ENCODE results near the gene ELAPOR2.
A peak's percentile ranks its signal among the peaks of the same experiment; 100 is the strongest.
"Not testable (repeated sequence)": the region's sequence is repeated elsewhere in the genome, so short reads cannot be mapped to it uniquely, and the experiment has no call there.

Gene ELAPOR2, protein sequence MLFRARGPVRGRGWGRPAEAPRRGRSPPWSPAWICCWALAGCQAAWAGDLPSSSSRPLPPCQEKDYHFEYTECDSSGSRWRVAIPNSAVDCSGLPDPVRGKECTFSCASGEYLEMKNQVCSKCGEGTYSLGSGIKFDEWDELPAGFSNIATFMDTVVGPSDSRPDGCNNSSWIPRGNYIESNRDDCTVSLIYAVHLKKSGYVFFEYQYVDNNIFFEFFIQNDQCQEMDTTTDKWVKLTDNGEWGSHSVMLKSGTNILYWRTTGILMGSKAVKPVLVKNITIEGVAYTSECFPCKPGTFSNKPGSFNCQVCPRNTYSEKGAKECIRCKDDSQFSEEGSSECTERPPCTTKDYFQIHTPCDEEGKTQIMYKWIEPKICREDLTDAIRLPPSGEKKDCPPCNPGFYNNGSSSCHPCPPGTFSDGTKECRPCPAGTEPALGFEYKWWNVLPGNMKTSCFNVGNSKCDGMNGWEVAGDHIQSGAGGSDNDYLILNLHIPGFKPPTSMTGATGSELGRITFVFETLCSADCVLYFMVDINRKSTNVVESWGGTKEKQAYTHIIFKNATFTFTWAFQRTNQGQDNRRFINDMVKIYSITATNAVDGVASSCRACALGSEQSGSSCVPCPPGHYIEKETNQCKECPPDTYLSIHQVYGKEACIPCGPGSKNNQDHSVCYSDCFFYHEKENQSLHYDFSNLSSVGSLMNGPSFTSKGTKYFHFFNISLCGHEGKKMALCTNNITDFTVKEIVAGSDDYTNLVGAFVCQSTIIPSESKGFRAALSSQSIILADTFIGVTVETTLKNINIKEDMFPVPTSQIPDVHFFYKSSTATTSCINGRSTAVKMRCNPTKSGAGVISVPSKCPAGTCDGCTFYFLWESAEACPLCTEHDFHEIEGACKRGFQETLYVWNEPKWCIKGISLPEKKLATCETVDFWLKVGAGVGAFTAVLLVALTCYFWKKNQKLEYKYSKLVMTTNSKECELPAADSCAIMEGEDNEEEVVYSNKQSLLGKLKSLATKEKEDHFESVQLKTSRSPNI

DNA sequence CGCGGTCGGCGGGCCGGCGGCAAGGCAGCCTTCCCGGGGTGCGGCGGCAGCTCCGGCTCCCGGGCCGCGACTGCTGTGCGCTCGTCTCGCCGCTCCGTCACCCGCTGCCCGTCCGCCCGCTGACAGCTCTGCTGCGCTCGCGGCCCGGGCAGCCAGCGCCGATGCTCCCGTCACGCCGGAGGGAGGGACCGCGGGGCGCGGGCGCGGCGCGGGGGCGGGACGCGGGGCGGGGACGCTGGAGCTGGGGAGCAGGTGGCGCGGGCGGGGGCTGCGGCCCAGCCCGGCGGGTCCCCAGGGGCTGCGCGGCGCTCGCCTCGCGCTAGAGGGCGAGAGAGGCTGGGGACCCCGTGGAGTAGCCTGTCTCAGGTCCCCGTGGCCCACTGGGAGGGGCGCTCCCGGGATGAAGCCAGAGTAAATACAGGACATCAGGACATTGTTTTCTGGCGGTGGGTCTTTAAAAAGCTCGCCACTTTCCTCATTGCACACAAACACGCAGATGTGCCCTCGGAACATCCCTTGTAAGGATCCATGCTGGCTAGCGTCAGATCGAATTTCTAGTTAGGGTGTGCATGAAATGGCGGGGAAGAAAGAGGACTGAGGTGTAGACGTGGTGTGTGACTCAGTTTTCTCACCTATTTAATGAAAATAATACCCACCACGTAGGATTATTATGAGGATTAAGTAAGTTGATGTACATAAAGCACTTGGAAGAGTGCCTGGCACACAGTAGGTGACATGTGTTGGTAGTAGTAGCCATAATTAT, at the start of gene ELAPOR2:
Gene ELAPOR2 (minus strand): TSS at position 130 of the 763 bp plus-strand sequence. CDS start 141 bp downstream, outside the sequence.
- TF ChIP-seq, protein P1, sequence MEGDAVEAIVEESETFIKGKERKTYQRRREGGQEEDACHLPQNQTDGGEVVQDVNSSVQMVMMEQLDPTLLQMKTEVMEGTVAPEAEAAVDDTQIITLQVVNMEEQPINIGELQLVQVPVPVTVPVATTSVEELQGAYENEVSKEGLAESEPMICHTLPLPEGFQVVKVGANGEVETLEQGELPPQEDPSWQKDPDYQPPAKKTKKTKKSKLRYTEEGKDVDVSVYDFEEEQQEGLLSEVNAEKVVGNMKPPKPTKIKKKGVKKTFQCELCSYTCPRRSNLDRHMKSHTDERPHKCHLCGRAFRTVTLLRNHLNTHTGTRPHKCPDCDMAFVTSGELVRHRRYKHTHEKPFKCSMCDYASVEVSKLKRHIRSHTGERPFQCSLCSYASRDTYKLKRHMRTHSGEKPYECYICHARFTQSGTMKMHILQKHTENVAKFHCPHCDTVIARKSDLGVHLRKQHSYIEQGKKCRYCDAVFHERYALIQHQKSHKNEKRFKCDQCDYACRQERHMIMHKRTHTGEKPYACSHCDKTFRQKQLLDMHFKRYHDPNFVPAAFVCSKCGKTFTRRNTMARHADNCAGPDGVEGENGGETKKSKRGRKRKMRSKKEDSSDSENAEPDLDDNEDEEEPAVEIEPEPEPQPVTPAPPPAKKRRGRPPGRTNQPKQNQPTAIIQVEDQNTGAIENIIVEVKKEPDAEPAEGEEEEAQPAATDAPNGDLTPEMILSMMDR (IDR thresholded peaks at IDR 0.05; ENCODE audit: low read depth, low read length, missing control alignments) = peak; percentile 14
- DNase-seq (ENCODE audit: extremely low read depth, low read depth) = no peak
- peak within 1 kb of the TSS; percentile 39 for H3K4me3 ChIP-seq (replicated peaks; ENCODE audit: low read depth, low read length)

DNA sequence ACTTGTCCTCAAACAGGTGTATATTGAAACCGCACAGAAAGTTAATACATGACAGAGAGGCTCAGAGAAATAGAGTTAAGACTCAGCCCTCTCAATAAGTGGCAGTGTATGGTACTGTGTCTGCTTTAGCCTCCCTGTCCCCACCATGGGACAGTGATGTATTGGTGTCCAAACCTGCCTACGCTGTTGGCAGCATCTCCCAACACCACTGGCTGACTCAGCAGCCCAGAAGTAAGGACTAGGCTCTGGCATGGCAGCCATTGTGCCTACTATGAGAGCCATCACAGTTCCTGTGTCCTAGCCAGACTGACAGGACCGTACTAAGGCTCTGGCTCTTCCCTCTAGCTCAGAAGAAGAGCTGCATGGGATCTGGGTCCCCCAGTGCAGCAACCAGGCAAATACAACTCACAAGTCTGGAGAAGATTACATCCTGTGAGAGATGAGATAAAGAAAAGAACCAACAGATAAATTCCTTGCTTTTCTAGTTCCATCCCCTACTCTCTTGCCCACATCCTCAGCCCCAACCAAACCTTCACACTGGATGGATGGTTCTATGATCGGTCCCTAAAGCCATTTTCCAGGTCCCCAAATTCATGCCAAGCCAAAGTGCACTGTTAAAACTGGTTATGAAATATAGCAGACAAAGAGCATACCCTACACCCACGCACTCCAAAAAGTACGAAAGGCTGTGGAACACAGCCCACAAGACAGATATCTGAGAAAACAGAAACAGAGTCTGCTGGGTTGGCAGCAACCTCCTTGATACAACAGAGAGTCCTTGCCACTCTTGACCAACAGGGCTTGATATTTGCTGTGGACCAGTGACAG, 48.7 kb upstream of the ELAPOR2 start:
- TF ChIP-seq, protein P1 (IDR thresholded peaks at IDR 0.05; ENCODE audit: low read depth, low read length, missing control alignments) = no peak
- DNase-seq (ENCODE audit: extremely low read depth, low read depth) = no peak
- no peak overlapping the region for H3K4me3 ChIP-seq (replicated peaks; ENCODE audit: low read depth, low read length)

DNA sequence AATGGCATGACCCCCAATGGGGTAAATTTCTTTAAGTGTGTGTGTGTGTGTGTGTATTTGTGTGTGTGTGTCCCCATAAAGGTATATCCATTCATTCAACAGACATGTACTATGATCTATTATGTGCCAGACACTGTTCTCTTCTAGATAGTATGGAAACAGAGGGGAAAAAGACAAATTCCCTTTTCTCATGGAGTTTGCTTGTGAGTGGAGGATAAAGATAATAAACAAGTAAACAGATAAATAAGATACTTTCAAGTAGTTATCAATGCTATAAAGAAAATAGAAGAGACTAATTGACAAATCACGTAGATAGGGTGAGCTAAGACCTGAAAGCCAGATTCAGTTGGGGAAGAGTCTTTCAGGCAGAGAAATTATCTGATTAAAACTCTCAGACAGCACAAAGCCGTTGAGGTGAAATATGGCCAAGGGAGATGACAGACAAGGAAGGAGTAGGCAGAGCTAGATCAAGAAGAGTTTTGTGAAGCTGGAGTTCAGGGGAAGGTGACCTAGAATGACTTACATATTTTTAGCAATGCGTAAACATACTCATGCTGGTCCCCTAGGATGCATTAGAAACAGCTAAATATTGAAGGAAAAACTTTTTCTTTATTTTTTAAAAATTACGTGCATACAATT, 47.6 kb upstream of the ELAPOR2 start:
- TF ChIP-seq, protein P1 (IDR thresholded peaks at IDR 0.05; ENCODE audit: low read depth, low read length, missing control alignments) = no peak
- H3K4me3 ChIP-seq (replicated peaks; ENCODE audit: low read depth, low read length) = no peak overlapping the region
- DNase-seq (ENCODE audit: extremely low read depth, low read depth) = no peak

DNA sequence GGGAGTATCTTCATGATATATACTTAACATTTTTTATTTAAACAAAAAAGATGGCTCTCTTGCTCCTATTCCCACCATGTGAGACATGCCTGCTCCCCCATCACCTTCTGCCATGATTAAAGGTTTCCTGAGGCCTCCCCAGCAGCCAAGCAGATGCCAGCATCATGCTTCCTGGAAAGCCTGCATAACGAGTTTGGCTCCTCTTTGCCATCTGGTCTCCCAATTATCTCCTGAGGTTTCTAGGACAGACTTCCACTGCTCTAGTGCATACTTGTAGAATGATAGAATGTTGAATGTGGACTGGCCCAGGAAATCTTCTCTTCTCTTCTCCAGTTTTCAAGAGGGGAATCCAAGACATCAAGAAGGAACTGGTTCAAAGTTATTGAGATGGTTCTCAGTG, 45.9 kb upstream of the ELAPOR2 start:
- TF ChIP-seq, protein P1 (IDR thresholded peaks at IDR 0.05; ENCODE audit: low read depth, low read length, missing control alignments) = no peak
- no peak for DNase-seq (ENCODE audit: extremely low read depth, low read depth)
- no peak overlapping the region for H3K4me3 ChIP-seq (replicated peaks; ENCODE audit: low read depth, low read length)

DNA sequence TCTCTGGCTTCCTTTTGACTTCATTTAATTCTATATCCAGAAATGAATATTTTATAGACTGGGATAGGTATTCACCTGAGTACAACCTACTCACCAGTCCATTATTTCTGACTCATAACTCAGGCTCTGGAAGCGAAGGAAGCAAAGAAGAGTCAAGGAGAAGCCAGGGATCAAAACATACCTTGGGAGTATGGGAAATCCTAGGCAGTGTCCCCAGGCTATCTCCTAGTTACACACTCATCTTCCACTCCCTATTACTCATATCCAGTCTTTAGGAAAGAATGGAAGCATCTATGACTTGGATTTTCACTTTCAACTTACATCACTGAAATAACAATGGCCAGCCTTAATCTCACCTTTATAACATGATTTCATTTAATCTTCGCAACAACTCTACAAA, 40.9 kb upstream of the ELAPOR2 start:
- TF ChIP-seq, protein P1 (IDR thresholded peaks at IDR 0.05; ENCODE audit: low read depth, low read length, missing control alignments) = no peak
- H3K4me3 ChIP-seq (replicated peaks; ENCODE audit: low read depth, low read length) = no peak overlapping the region
- no peak for DNase-seq (ENCODE audit: extremely low read depth, low read depth)

DNA sequence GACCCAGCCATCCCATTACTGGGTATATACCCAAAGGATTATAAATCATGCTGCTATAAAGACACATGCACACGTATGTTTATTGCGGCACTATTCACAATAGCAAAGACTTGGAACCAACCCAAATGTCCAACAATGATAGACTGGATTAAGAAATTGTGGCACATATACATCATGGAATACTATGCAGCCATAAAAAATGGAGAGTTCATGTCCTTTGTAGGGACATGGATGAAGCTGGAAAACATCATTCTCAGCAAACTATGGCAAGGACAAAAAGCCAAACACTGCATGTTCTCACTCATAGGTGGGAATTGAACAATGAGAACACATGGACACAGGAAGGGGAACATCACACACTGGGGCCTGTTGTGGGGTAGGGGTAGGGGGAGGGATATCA, 37.9 kb upstream of the ELAPOR2 start:
- DNase-seq (ENCODE audit: extremely low read depth, low read depth); H3K4me3 ChIP-seq (replicated peaks; ENCODE audit: low read depth, low read length): not testable (repeated sequence)

Measured in HFF-Myc (cell line).